Endothelial cell of hepatic sinusoid (primary cell): ENCODE data around the gene RECK.

Source experiments
- in situ Hi-C: cut with HindIII; loops from 2 replicates; pipeline ENCODE4 v1.10.0; 2017; ENCODE audit warnings: low sequenced_read_pairs

RECK gene

DNA sequence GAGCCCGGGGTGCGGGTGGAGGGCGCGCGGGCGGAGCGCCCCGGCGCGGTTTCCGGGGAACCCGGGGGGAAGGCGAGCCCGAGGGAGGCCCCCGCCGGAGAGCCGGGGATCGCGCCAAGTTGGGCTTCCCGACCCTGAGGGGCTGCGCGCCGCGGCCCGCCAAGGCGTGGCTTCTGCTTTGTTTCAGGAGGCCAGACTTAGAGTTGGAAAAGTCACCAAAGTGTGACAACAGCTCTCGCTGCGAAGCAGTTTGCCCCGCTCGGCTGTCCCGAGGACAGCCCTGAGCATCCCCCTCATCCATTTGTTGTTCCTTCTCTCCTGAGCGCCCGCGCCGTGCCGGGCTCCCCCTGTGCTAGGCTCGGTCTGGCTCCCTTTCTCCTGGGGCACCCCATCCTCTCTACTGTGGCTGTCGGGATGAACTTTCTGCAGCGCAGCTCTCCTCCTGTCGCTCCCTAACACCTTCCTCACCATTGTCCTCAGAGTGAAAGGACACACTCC is 100.2 kb downstream of the RECK start:
- in situ Hi-C loops = no loop called here

DNA sequence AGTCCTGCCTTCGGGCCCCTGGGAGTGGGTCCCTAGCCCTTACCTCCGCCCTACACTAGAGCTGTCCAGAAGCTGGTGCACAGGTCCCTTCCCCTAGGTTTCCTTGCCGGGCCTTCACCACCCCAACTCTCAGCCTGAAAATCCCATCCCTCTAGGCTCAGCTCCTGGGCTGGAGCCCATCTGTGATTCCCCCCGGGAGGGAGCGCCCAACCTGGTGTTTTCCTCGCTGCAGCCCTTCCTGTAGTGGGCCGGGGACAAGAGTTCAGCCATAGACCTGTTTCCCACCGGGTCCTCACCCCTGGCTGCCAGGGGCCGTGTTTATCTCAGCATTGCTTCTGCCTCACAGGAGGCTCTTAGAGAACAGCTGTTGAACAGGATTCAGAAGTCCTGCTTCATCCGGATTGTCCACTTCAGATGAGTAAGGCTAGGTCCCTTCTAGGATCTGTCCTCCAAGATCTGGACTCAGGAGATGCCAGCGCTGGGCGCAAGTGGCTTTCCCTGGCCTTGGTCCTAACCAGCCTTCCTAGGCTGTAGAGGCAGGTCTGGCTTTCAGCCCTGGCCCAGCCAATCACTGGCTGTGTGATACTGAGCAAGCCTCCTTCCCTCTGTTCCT is 100.8 kb downstream of the RECK start:
- in situ Hi-C loops = no loop called here

GRCh38 chr9:36138496-36138895 is 101.8 kb downstream of the RECK start:
- in situ Hi-C loops = no loop called here

DNA sequence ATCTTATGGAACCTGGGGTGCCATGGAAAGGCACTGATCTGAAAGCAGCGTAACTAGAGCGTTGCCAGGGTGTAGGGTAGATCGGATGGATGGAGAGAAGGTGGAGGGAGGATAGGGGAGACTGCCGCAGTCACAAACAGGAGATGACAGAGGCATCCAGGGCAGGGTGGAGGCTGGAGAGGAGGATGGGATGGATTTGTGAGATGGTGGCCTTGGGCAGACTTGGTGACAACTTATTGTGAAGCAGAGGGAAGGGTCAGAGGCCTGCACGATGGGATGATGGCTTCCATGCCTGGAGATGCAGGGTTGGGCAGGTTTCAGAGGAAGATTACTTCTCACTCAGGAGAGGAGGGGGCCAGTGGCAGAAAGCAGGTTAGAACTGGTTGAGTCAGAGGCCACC is 102.2 kb downstream of the RECK start:
- in situ Hi-C loops = no loop called here

- in situ Hi-C loops = no loop called here
Measured at GRCh38 chr9:36140086-36141084, 103.7 kb downstream of the RECK start.

- in situ Hi-C loops = no loop called here
Measured at GRCh38 chr9:36141288-36141687, 104.6 kb downstream of the RECK start.

GRCh38 chr9:36141761-36142160 is 105.0 kb downstream of the RECK start:
- in situ Hi-C loops = no loop called here

GRCh38 chr9:36142510-36143244 is 106.0 kb downstream of the RECK start:
- in situ Hi-C loops = no loop called here

DNA sequence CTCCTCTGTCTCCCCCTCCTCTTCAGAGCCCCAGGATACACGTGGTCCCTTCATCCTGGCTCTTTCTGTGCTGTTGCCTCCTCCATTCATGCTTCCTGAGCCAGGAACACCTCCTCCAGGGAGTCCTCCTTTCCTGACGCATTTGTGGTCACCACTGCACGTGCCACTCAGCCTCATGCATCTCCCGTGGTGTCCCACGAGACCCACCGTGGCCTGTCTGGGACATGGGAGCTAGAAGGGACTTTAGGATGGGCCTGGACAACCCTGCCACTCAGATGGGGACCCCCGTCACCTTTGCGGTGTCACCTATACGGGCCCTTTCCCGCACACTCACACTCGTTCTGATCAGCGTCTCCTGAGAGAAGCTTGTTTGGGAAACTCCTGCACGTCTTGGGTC is 106.5 kb downstream of the RECK start:
- in situ Hi-C loops = no loop called here

DNA sequence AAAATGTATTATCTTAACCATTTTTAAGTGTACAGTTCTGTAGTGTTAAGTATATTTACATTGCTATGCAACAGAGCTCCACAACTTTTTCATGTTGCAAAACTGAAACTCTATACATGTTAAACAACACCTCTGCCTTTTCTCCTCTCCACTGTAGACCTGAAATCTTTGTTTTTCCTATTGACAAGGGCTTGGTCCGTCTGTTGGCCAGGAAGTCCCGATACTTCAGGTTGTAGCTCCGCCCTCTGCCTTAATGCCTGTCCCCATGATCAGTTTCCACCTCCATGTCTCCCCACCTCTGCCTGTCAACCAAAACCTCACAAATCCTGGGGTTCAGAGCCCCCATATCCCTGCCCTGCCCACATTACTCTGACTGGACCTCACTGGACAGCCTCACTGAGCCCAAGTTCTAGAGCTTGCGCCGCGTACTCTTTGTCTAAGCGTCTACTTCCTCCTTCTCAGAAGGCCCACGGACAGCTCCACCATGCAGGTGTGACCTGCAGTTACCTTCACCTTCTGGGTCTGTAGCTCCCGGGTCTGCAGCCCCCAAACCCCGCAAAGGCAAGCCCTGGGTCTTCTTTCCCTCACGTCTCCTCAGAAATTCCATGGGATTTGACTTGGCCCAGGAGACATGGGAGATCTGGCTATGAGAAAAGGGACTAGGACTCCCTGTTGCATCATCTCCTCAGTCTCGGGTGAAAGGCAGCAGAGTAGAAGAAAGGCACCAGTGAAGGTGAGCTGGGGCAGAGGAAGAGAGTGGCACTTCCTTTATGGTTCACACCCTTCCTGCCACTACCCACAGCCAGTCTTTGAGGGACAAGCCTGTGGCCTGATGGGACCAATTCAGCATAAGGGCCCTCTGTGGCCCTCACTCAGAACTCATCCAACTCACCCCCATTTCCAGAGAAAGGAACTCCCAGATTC is 107.9 kb downstream of the RECK start:
- in situ Hi-C loops = no loop called here

DNA sequence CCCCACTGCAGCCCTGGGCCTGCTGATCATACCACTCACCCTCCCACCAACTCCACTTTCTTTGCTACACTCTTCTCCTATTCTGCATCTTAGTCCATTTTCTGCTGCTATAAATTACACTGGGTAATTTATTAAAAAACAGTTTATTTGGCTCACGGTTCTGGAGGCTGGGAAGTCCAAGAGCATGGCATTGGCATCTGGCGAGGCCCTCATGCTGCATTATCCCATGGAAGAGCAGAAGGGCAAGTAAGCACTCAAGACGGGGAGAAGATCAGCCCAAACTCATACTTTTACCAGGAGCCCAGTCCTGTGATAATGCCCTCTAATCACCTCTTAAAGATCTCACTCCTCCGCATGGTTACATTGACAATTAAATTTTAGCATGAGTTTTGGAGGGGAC is 109.3 kb downstream of the RECK start:
- in situ Hi-C loops = no loop called here

GRCh38 chr9:36146651-36147050 is 109.9 kb downstream of the RECK start:
- in situ Hi-C loops = no loop called here

GRCh38 chr9:36147441-36148175 is 110.9 kb downstream of the RECK start:
- in situ Hi-C loops = no loop called here

- in situ Hi-C loops = no loop called here
Measured at GRCh38 chr9:36148311-36149051, 111.8 kb downstream of the RECK start.

DNA sequence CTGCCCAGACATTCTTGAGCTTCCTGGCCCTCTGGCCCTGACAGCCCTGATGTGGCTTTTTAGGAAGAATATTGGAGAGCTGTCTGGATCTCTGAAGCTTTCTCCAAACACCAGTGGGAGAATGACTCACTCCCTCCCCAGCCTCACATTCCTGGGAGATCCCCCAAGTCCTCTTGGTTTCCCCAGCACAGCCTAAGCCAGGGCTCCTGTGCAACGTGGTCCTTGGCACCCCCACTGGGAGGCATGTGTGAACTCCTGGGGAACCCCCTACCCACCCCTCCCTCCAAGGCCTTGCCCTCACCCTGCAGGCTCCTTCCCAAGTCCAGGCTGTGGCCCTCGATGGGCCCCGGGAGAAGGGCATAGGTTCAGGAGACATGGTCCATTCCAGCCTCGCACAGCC is 112.5 kb downstream of the RECK start:
- in situ Hi-C loops = no loop called here

- in situ Hi-C loops = no loop called here
Measured at GRCh38 chr9:36150574-36151315, 114.0 kb downstream of the RECK start.

- in situ Hi-C loops = no loop called here
Measured at GRCh38 chr9:36151316-36152210, 114.8 kb downstream of the RECK start.
